Heart left ventricle (tissue), 13 donors: ENCODE data around the gene STXBP4.

Experiments
- POLR2A ChIP-seq, 2 donors: fragments of 450-650 bp; IDR thresholded peaks; one replicate each; pipeline ENCODE4 v1.6.1; 2017; ENCODE audit warnings: antibody characterized with exemption in 2 of 2, mild to moderate bottlenecking in 2 of 2, moderate library complexity in 2 of 2
- TF ChIP-seq, protein P1 (sequence below), 12 donors: fragments of 200-600 bp; sonication (generic) in 4 of 12; IDR thresholded peaks; one replicate each; pipeline versions ENCODE4 v1.5.0 to v1.8.0; 2018 to 2022; ENCODE audit warnings: antibody characterized with exemption in 12 of 12, mild to moderate bottlenecking in 5 of 12
- donor health status: ischemic (EF 13 %, LVEDD 7.1; RV severe dilation, severe dysfunction).
- donor health status: DM: no; HTN: yes; CAD: no.
- donor health status: DM: no; HTN: no; CAD: no.
- donor health status: ischemic (EF 25% LVEDD 6.9; RV normal size, moderate dysfunction).
- donor health status: ischemic (EF 25% LVEDD 5.7; RV mildly dilated, moderate dysfunction).
- donor health status: ischemic (EF 35%, LVEDD 5.7; RV mildly dilated, moderate dysfunction).
- donor health status: nonischemic (EF 11% LVEDD 7.7; RV severe dilation, severe dysfunction).
- donor health status: DM: yes; HTN: yes; CAD: no.
- donor health status: PGD.
- donor health status: ischemic (EF 29% LVEDD 5.4; RV normal size, mild dysfunction).
- donor health status: nonischemic (EF 23%, LVEDD 6.1; RV moderate dilation, normal function).

DNA sequence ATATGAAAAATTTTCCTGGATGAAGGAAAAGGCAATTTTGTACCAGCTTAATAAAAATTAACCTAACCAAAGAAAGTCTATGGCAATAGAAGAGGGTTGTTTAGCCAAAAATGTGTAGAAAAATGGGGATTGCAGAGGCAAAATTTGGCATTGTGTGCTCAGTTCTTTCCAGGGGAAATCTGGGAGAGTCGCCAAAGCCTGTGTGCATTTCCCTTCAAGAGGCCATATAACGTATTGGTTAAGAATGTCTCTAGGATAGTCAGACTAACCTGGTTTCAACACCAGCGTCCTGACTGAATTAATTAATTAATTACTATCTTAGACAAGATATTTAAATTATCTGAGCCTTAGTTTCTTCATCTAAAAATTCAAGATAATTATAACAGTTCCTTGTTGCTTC lies 251.4 kb downstream of the STXBP4 start:
- TF ChIP-seq, protein P1, sequence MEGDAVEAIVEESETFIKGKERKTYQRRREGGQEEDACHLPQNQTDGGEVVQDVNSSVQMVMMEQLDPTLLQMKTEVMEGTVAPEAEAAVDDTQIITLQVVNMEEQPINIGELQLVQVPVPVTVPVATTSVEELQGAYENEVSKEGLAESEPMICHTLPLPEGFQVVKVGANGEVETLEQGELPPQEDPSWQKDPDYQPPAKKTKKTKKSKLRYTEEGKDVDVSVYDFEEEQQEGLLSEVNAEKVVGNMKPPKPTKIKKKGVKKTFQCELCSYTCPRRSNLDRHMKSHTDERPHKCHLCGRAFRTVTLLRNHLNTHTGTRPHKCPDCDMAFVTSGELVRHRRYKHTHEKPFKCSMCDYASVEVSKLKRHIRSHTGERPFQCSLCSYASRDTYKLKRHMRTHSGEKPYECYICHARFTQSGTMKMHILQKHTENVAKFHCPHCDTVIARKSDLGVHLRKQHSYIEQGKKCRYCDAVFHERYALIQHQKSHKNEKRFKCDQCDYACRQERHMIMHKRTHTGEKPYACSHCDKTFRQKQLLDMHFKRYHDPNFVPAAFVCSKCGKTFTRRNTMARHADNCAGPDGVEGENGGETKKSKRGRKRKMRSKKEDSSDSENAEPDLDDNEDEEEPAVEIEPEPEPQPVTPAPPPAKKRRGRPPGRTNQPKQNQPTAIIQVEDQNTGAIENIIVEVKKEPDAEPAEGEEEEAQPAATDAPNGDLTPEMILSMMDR (IDR thresholded peaks at IDR 0.05), result no peak
- no peak for TF ChIP-seq POLR2A (IDR thresholded peaks at IDR 0.05)
